GM12878 (cell line): Measurements from ENCODE around the gene C17orf78. TPM values are rescaled to one million over a fixed set of nuclear protein-coding genes. Genes with fewer than 3 reads are reported as not detected.

Experiments
- ATAC-seq: fragments of 200-7000 bp; cut with Tn5 transposase; 3 replicates; pipeline ENCODE4 v1.9.1; 2020; ENCODE audit warnings: mild to moderate bottlenecking, moderate library complexity
- BruUV-seq: library from RNA; stranded (reverse); fragments of 400-500 nt; replicated peaks from 2 replicates; lab custom pipeline; 2021; lab: Mats Ljungman, UMichigan
- CTCF ChIA-PET: fragments of 300-600 bp; sonication (Branson Sonifier 250); formaldehyde crosslinking; extraction: SDS; loops from one replicate; lab custom pipeline; 2021; ENCODE audit warnings: inconsistent platforms; lab: Yijun Ruan, JAX
- POLR2A ChIA-PET: fragments of 350-600 bp; formaldehyde crosslinking; extraction: SDS; loops from one replicate; lab custom pipeline; 2021; ENCODE audit warnings: inconsistent platforms; lab: Charles Lee
- RAD21 ChIA-PET: fragments of 300-600 bp; sonication (Branson Sonifier 250); formaldehyde crosslinking; loops from one replicate; lab custom pipeline; 2023; ENCODE audit warnings: antibody characterized with exemption; ENCODE audit not compliant: unreplicated experiment; lab: Charles Lee
- SMC1A ChIA-PET: fragments of 300-600 bp; sonication (Branson Sonifier 250); formaldehyde crosslinking; loops from one replicate; lab custom pipeline; 2023; ENCODE audit not compliant: unreplicated experiment, uncharacterized antibody; lab: Charles Lee
- DNase-seq: peaks from one replicate; pipeline ENCODE4 v3.0.0-alpha.2; 2011; ENCODE audit warnings: low read depth, low spot score
- FAIRE-seq: peaks from 3 replicates; lab custom pipeline; 2011; peaks lifted over from hg19 to GRCh38; lab: Jason Lieb, UNC
- H2AFZ ChIP-seq: 2 replicates; pipeline ENCODE4 v1.6.0; 2011; ENCODE audit warnings: low read depth, low read length, control low read depth; ENCODE audit not compliant: control insufficient read depth
- H3K27ac ChIP-seq: 2 replicates; pipeline ENCODE4 v1.5.1; 2011; ENCODE audit warnings: control low read depth; ENCODE audit not compliant: control insufficient read depth, insufficient read depth
- H3K27me3 ChIP-seq, 2 experiments: replicated peaks in 1 of 2; 2 replicates each; pipeline versions ENCODE4 v1.6.0 to v1.6.1; 2011; ENCODE audit warnings: low read length in 1 of 2; ENCODE audit not compliant: control insufficient read depth in 2 of 2, insufficient read depth in 2 of 2
- H3K36me3 ChIP-seq, 2 experiments: 2 replicates each; pipeline ENCODE4 v1.5.1; 2011; ENCODE audit warnings: low read length in 1 of 2; ENCODE audit not compliant: control insufficient read depth in 2 of 2, insufficient read depth in 2 of 2
- H3K4me1 ChIP-seq: 2 replicates; pipeline ENCODE4 v1.6.1; 2011; ENCODE audit warnings: mild to moderate bottlenecking, low read length, moderate library complexity, mixed read lengths; ENCODE audit not compliant: control insufficient read depth, insufficient read depth
- H3K4me2 ChIP-seq: 2 replicates; pipeline ENCODE4 v1.6.0; 2011; ENCODE audit warnings: control low read depth; ENCODE audit not compliant: control insufficient read depth, insufficient read depth
- H3K4me3 ChIP-seq: fragments of 200-600 bp; sonication (generic); 2 replicates; pipeline ENCODE4 v1.5.1; 2016
- H3K79me2 ChIP-seq: 2 replicates; pipeline ENCODE4 v1.6.0; 2011; ENCODE audit warnings: low read length; ENCODE audit not compliant: control insufficient read depth, insufficient read depth
- H3K9ac ChIP-seq: 2 replicates; pipeline ENCODE4 v1.8.0; 2011; ENCODE audit warnings: low read length, control low read depth, mixed read lengths; ENCODE audit not compliant: control insufficient read depth, insufficient read depth
- H3K9me3 ChIP-seq: replicated peaks from 3 replicates; pipeline ENCODE4 v1.5.1; 2011; ENCODE audit warnings: mild to moderate bottlenecking, low read length; ENCODE audit not compliant: control insufficient read depth, insufficient read depth
- H4K20me1 ChIP-seq: 2 replicates; pipeline ENCODE4 v1.6.0; 2011; ENCODE audit not compliant: control insufficient read depth, insufficient read depth
- ASH2L ChIP-seq: fragments of 300-600, 200-600 bp; sonication (generic); IDR thresholded peaks from 2 replicates; pipeline ENCODE4 v1.6.1; 2017; ENCODE audit warnings: low read depth, mild to moderate bottlenecking, borderline replicate concordance
- BRCA1 ChIP-seq: IDR thresholded peaks from 2 replicates; pipeline ENCODE4 v1.6.1; 2011; ENCODE audit warnings: low read depth, low read length, improper control_type of control experiment
- CBFB ChIP-seq: IDR thresholded peaks from 2 replicates; pipeline ENCODE4 v1.6.1; 2016; ENCODE audit warnings: antibody characterized with exemption, low read depth
- RAD51 ChIP-seq: fragments of 450-650 bp; IDR thresholded peaks from 2 replicates; pipeline ENCODE4 v1.6.1; 2016; ENCODE audit warnings: moderate library complexity, mild to moderate bottlenecking, inconsistent platforms
- RB1 ChIP-seq: fragments of 450-650 bp; formaldehyde crosslinking; IDR thresholded peaks from 2 replicates; pipeline ENCODE4 v1.6.1; 2017; ENCODE audit warnings: mild to moderate bottlenecking, borderline replicate concordance
- SREBF1 ChIP-seq: IDR thresholded peaks from 2 replicates; pipeline ENCODE4 v1.6.1; 2012; ENCODE audit warnings: mild to moderate bottlenecking, low read length
- TCF3 ChIP-seq: IDR thresholded peaks from 2 replicates; pipeline ENCODE4 v1.6.1; 2012; ENCODE audit warnings: low read depth, mild to moderate bottlenecking, low read length, borderline replicate concordance; ENCODE audit not compliant: insufficient read depth
- ZBTB4 ChIP-seq: fragments of 450-650 bp; formaldehyde crosslinking; IDR thresholded peaks from 2 replicates; pipeline ENCODE4 v1.4.0; 2022; ENCODE audit warnings: mild to moderate bottlenecking, moderate library complexity
- ZSCAN29 ChIP-seq: fragments of 450-650 bp; IDR thresholded peaks from 2 replicates; pipeline ENCODE4 v1.6.1; 2017; ENCODE audit warnings: mild to moderate bottlenecking, moderate library complexity
- WGBS: methylation state at CpG from one replicate; pipeline ENCODE4 v1.1.6; 2016; ENCODE audit warnings: low lambda C conversion rate; ENCODE audit not compliant: insufficient replicate concordance, insufficient coverage; ENCODE audit errors: missing lambda C conversion rate; 5-methylcytosine and 5-hydroxymethylcytosine counted together
- in situ Hi-C: fragments of 300-500 bp; cut with MboI; formaldehyde crosslinking; loops from 9 replicates; pipeline ENCODE4 v1.14.3; 2018; ENCODE audit warnings: mixed read lengths
- intact Hi-C: fragments of 100-400 bp; cut with micrococcal nuclease; formaldehyde crosslinking; loops from one replicate; pipeline ENCODE4 v1.14.2; 2022; ENCODE audit not compliant: unreplicated experiment
- polyA plus RNA-seq, 11 experiments: library from polyadenylated mRNA; depleted of rRNA in 4 of 11; unstranded in 6 of 11; stranded (reverse) in 5 of 11; fragments of >200 nt; fragmentation: Nextera tagmentation in 4 of 11; fragmentation: Illumina TruSeq in 1 of 11; extraction: Ambion mirVana in 4 of 11; extraction: Trizol in 1 of 11; gene quantifications; 1 replicate in 1 of 11; 2 replicates in 10 of 11; pipeline versions ENCODE4 v1.2.1 to v1.2.3, GENCODE V29; 2011 to 2016; ENCODE audit warnings: inconsistent platforms in 2 of 11, missing spikeins in 2 of 11, low read depth in 1 of 11
- total RNA-seq, 4 experiments: library from RNA; depleted of rRNA in 3 of 4; stranded (reverse); fragments of >200 nt in 3 of 4; fragmentation: Illumina TruSeq in 1 of 4; extraction: Trizol in 1 of 4; gene quantifications; 2 replicates each; pipeline versions ENCODE4 v1.2.1 to v1.2.3, GENCODE V29; 2013 to 2021
- TF ChIP-seq, protein P1 (sequence below): IDR thresholded peaks from 2 replicates; pipeline ENCODE4 v1.6.1; 2012; ENCODE audit warnings: low read length, inconsistent platforms

C17orf78 gene
- total and polyA plus RNA-seq, 10 of the 15 experiments (the other 5 are each of a cell fraction or from before 2014, with no cell fraction given), result 0.10 TPM; not detected in 9

DNA sequence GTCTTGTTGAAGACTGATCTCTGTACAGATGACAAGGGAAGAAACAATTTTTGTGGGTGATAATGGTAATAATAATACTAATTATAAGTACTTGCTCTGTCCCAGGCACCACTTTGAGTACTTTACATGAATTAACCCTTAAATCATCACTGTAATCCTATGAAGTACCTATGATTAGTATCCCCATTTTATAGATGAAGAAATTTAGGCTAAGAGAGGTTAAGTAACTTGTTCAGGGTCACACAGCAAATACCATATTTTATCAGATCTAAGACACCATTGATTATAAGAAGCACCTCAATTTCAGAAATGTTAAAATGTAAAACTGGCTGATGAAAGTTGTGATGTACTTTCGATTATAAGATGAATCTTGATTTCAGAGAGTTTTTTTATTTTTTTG, 49.5 kb downstream of the C17orf78 start:
- no peak for DNase-seq
- Histone ChIP-seq H4K20me1 (no peaks in the 10 kb centered on the region), H2AFZ (no peak overlapping the region), H3K4me3 (no peak overlapping the region), H3K9ac (no peak overlapping the region), H3K4me1 (peaks cover 6% of the 10 kb centered on the region; the same call in 1 of the 2 replicates), H3K79me2 (no peaks in the 10 kb centered on the region; the same call in 1 of the 2 replicates), H3K9me3 (no peaks in the 10 kb centered on the region), H3K27me3 (no peaks in the 10 kb centered on the region), H3K4me2 (no peak overlapping the region), H3K36me3 (peaks cover 8 to 18% of the 10 kb centered on the region in 2 experiments; a peak in 3 of 4 replicates), H3K27ac (no peak overlapping the region)
- no TSS peak for BruUV-seq
- ChIA-PET SMC1A (no interaction called here), CTCF (interaction anchor here (0.6 to 1.3 kb wide), 3 partner anchors 13 to 82 kb away, joined by 3 to 4 read pairs (median 3); no protein-coding TSS in a partner anchor), RAD21 (no interaction called here), POLR2A (no interaction called here)
- no peak for ATAC-seq
- intact Hi-C loops (no loop called here), in situ Hi-C loops (no loop called here)
- 100% methylated on average over 1 of the region's 1 CpG for WGBS
- FAIRE-seq, result no peak
- TF ChIP-seq ZBTB4 (CRISPR knock-in tag), result no peak
- TF ChIP-seq BRCA1, result no peak
- TF ChIP-seq ASH2L, result no peak
- TF ChIP-seq, protein P1, sequence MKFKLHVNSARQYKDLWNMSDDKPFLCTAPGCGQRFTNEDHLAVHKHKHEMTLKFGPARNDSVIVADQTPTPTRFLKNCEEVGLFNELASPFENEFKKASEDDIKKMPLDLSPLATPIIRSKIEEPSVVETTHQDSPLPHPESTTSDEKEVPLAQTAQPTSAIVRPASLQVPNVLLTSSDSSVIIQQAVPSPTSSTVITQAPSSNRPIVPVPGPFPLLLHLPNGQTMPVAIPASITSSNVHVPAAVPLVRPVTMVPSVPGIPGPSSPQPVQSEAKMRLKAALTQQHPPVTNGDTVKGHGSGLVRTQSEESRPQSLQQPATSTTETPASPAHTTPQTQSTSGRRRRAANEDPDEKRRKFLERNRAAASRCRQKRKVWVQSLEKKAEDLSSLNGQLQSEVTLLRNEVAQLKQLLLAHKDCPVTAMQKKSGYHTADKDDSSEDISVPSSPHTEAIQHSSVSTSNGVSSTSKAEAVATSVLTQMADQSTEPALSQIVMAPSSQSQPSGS, result no peak
- no peak for TF ChIP-seq SREBF1
- no peak for TF ChIP-seq TCF3
- TF ChIP-seq ZSCAN29, result no peak
- TF ChIP-seq RAD51, result no peak
- no peak for TF ChIP-seq CBFB
- no peak for TF ChIP-seq RB1
